Measurements from ENCODE around the gene TMEM38B.

DNA sequence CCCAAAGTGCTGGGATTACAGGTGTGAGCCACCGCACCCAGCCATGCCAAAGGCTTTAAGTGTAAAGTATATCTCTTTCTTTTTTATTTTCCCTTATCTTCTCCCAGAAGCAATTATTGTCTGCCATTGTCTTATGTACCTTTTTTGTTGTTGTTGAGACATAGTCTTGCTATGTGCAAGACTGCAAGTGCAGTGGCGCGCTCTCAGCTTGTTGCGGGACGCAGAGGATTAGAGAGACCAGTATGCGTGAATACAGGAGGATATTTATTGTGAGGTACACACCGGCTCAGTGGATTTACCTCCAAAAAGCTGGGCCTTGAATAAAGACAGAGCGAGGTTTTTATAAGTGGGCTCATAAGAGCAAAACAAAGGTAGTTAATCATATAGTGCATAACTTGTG is 11.8 kb downstream of the TMEM38B start:
- TF ChIP-seq EZH2 (IDR thresholded peaks at IDR 0.05; ENCODE audit: insufficient read depth, low read length), result no peak
- TF ChIP-seq CTCF (IDR thresholded peaks at IDR 0.05; ENCODE audit: insufficient read depth, low read depth, low read length), result no peak
